GM12865 (cell line): ENCODE measurements around the gene POMT2.

ENCODE experiments used
- DNase-seq: peaks from one replicate; pipeline ENCODE4 v3.0.0; 2010; ENCODE audit warnings: low read depth
- H3K4me3 ChIP-seq: 2 replicates; pipeline ENCODE4 v1.5.1; 2011; ENCODE audit warnings: mild to moderate bottlenecking, low read depth, low read length, control low read depth
- TF ChIP-seq, protein P1 (sequence below): IDR thresholded peaks from 2 replicates; pipeline ENCODE4 v1.5.1; 2011; ENCODE audit warnings: low read length, control low read depth, low read depth, inconsistent platforms; ENCODE audit not compliant: insufficient read depth; ENCODE audit errors: missing control alignments

Gene POMT2

DNA sequence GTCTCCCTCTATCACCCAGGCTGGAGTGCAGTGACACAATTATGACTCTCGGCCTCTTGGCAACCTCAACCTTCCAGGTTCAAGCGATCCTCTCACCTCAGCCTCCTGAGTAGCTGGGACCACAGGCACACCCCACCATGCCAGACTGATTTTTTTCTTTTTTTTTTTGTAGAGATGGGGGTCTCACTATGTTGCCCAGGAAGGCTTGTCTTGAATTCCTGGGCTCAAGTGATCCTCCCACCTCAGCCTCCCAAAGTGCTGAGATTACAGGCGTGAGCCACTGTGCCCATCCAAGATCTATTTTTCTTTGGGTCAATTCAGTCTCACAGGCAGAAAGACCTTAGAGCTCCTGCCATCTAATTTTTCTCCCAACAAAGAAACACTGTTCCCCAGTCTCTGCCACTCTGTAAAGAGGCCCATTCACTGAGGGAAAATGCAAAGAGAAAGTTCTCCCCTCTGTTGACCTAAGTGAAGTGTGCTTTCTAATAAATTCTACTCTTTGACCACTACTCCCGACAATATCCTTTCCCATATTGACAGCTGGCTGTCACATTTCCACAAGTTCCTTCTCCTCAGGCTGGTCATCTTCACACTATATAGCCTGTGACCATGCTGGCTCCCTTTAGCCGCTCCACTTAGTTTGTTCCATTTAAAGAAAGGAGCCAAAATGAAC, 32.9 kb upstream of the POMT2 start:
- TF ChIP-seq, protein P1, sequence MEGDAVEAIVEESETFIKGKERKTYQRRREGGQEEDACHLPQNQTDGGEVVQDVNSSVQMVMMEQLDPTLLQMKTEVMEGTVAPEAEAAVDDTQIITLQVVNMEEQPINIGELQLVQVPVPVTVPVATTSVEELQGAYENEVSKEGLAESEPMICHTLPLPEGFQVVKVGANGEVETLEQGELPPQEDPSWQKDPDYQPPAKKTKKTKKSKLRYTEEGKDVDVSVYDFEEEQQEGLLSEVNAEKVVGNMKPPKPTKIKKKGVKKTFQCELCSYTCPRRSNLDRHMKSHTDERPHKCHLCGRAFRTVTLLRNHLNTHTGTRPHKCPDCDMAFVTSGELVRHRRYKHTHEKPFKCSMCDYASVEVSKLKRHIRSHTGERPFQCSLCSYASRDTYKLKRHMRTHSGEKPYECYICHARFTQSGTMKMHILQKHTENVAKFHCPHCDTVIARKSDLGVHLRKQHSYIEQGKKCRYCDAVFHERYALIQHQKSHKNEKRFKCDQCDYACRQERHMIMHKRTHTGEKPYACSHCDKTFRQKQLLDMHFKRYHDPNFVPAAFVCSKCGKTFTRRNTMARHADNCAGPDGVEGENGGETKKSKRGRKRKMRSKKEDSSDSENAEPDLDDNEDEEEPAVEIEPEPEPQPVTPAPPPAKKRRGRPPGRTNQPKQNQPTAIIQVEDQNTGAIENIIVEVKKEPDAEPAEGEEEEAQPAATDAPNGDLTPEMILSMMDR = no peak
- DNase-seq = no peak
- H3K4me3 ChIP-seq = no peak overlapping the region

DNA sequence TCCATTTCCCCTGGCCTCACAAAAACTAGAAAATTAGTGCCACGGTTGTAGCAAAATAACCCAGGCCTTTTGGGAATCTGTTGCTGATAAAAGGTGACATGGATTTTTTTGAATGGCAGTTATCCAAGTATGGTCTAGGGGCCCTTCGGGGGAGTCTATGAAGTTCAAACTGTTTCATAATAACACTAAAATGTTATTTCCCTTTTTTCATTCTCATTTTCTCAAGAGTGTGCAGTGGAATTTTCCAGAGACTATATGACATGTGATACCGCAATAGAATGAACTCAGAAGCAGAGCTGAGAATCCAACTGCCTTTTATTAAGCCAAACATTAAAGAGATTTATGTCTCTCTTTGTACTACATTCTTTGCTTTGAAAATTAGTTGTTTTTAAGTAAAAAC, 27.1 kb upstream of the POMT2 start:
- no peak overlapping the region for H3K4me3 ChIP-seq
- TF ChIP-seq, protein P1 = no peak
- no peak for DNase-seq

DNA sequence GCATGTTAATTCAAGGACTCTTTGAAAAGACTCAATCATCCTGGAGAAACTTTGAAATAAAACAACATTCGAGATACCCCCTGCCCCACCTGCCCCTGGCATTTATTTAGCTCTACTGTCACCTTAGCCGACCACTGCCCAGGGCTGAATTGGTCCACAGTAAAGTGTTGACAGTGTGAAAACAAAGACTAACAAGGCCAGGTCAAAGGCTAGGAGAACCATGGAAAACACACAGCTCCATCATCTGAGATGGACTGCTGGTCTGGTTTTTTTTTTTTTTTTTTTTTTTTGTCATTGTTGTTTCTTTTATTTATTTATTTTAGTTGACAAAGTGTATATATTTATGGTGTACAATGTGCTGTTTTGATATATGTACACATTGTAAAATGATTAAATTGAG, 25.8 kb upstream of the POMT2 start:
- H3K4me3 ChIP-seq = no peak overlapping the region
- TF ChIP-seq, protein P1 = no peak
- no peak for DNase-seq

DNA sequence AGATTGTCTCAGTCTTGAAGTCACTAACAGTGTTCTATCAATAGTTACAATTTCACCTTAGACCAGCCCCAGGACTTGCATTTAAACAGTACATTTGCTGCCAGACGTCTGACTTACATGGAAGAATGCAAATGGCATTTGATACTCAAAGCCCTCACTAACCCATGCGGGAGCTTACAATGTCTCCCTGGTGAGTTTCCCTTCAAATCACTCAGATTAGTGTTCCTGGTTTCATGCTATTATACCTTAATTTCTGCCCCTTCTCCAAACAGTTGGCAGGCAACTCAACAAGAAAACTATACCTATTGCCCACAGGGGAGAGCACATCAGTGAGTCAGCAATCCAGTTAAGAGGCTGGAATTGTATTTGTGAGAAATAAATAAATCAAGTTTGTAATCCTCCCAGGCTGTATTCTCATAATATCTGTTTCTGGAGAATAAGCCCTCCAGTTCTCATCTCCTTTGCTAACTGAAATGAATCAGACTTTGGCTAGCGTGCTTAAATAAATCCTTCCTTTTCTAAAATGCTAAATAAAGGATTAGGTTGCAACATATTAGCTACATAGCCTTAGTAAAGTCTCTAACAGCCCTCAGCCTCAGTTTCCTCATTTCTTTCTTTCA, 23.8 kb upstream of the POMT2 start:
- no peak overlapping the region for H3K4me3 ChIP-seq
- TF ChIP-seq, protein P1 = no peak
- DNase-seq = no peak

DNA sequence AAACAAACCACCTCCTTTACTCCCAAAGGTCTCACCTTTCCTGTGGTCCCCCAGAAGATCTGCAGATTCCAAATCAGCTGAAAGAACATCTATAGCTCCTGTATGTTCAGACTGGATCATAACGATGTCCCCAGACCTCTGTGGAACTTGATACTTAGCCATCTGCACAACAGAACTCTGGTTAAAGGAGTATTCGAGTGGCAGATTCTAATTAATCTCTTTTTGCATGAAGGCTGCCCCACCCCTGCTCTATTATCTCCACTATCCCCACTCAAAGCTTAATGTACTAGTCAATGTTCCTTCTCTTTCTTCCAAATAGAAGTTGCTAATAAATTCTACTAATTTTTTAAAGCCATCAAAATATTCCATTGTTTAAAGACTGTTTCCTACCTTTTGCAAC, 23.0 kb upstream of the POMT2 start:
- TF ChIP-seq, protein P1 = no peak
- no peak for DNase-seq
- no peak overlapping the region for H3K4me3 ChIP-seq

DNA sequence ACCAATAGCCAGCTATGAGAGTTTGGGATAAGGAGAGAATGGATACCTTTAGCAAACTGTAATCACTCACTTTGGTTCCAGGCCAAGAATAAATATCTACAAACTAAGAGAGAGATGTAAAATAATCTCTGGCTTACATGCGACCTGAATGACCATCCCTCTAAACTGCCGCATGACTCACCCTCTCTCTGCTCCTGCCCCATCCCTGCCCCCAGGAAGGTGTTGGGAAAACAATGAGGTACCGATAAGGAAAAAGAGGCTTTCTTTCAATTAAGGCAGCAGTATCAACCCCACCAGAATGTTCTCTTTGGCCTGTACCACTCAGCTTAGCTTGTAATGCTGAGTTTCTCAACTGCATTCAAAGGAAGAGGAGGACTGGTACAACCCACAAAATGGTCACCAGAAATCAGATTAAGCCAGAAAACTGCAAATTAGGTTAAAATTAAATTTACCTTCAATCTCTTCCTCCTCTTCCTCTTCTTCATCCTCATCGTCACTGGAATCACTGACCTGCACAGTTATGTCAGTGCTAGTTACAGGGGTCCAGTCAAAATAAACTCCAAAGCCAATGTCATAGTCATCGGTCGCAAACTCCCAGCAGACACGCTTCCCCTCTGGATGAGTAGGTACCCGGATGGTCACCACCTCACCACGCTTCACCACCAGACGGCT, 22.2 kb upstream of the POMT2 start:
- no peak for DNase-seq
- H3K4me3 ChIP-seq = no peak overlapping the region
- TF ChIP-seq, protein P1 = no peak
